DND-41 (cell line): ENCODE results near the gene ESR1.

Source experiments
- ATAC-seq: fragments of 200-7000 bp; cut with Tn5 transposase; 3 replicates; pipeline ENCODE4 v1.9.1; 2021; ENCODE audit warnings: low read depth; ENCODE audit not compliant: insufficient read depth
- DNase-seq: peaks from one replicate; pipeline ENCODE4 v3.0.0-alpha.2; 2020
- H2AFZ ChIP-seq: 2 replicates; pipeline ENCODE4 v1.6.0; 2012; ENCODE audit warnings: low read depth, low read length
- H3K27ac ChIP-seq: 2 replicates; pipeline ENCODE4 v1.5.1; 2012; ENCODE audit warnings: low read length, inconsistent platforms
- H3K27me3 ChIP-seq: fragments of 200-600 bp; sonication (generic); 2 replicates; pipeline ENCODE4 v1.6.0; 2012; ENCODE audit warnings: low read length, mild to moderate bottlenecking, inconsistent platforms; ENCODE audit not compliant: insufficient read depth, poor library complexity
- H3K36me3 ChIP-seq: 2 replicates; pipeline ENCODE4 v1.5.1; 2012; ENCODE audit warnings: low read length, inconsistent platforms; ENCODE audit not compliant: insufficient read depth
- H3K4me1 ChIP-seq: 2 replicates; pipeline ENCODE4 v1.5.1; 2012; ENCODE audit warnings: mild to moderate bottlenecking, low read length; ENCODE audit not compliant: insufficient read depth
- H3K4me2 ChIP-seq: 2 replicates; pipeline ENCODE4 v1.6.0; 2012; ENCODE audit warnings: mild to moderate bottlenecking, moderate library complexity, low read length, inconsistent platforms; ENCODE audit not compliant: insufficient read depth
- H3K4me3 ChIP-seq, 2 experiments: fragments of 200-600 bp in 1 of 2; shearing (Covaris generic) in 1 of 2; 2 replicates each; pipeline ENCODE4 v1.5.1; 2012 to 2016; ENCODE audit warnings: inconsistent platforms in 2 of 2, low read length in 2 of 2, mild to moderate bottlenecking in 2 of 2, low read depth in 1 of 2, moderate library complexity in 1 of 2
- H3K79me2 ChIP-seq: 2 replicates; pipeline ENCODE4 v1.6.0; 2012; ENCODE audit warnings: low read length, inconsistent platforms; ENCODE audit not compliant: insufficient read depth
- H3K9ac ChIP-seq: 2 replicates; pipeline ENCODE4 v1.6.0; 2012; ENCODE audit warnings: low read depth, mild to moderate bottlenecking, inconsistent platforms, low read length, moderate library complexity
- H3K9me3 ChIP-seq: 2 replicates; pipeline ENCODE4 v1.5.1; 2012; ENCODE audit warnings: low read length, moderate library complexity, mild to moderate bottlenecking, inconsistent platforms; ENCODE audit not compliant: insufficient read depth, severe bottlenecking
- H4K20me1 ChIP-seq: 2 replicates; pipeline ENCODE4 v1.6.0; 2012; ENCODE audit warnings: low read length; ENCODE audit not compliant: insufficient read depth
- EZH2 ChIP-seq: IDR thresholded peaks from 3 replicates; pipeline ENCODE4 v1.6.1; 2012; ENCODE audit warnings: borderline replicate concordance, low read depth, mild to moderate bottlenecking, moderate library complexity, low read length, inconsistent platforms; ENCODE audit not compliant: severe bottlenecking
- TF ChIP-seq, protein P1 (sequence below): IDR thresholded peaks from 2 replicates; pipeline ENCODE4 v1.5.1; 2012; ENCODE audit warnings: borderline replicate concordance, low read length, moderate library complexity, mild to moderate bottlenecking; ENCODE audit not compliant: poor library complexity, severe bottlenecking; ENCODE audit errors: extremely low read depth

ESR1 gene

DNA sequence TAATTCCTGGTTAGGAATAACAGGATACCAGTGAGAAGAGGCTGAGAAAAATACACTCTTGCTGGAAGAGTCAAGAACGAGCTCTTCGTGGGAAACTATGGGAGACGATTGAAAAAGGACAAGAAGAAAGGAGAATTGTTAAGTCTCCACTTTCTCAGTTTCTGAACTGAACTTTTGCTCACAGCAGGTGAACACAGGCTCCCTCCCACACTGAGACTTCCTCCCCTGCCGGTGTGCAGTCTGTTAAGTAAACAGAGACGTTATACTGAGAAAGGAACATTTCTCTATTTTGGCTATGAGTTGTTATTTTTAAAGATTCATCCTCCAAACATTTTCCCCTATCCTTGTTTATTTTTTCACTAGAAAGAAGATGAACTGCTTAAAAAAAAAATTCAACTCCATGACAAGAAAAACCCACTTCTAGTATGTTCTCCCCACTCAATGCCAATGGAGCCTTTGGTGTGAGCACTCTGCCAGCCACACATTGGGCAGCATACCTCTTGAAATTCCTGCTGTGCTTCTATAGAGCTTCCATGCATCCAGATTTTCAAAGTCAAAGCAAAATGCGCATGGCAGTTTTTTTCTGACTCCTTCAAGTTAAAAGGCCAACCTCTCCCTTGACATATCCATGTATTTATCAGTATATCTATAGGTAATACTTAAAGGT lies 250.5 kb downstream of the ESR1 start:
- no peak overlapping the region for H2AFZ ChIP-seq
- H3K4me3 ChIP-seq = no peak overlapping the region
- no peak overlapping the region for H3K27ac ChIP-seq
- no peaks in the 10 kb centered on the region for H3K9me3 ChIP-seq
- ATAC-seq = no peak
- no peaks in the 10 kb centered on the region for H3K36me3 ChIP-seq
- no peak overlapping the region for H3K4me2 ChIP-seq
- TF ChIP-seq, protein P1, sequence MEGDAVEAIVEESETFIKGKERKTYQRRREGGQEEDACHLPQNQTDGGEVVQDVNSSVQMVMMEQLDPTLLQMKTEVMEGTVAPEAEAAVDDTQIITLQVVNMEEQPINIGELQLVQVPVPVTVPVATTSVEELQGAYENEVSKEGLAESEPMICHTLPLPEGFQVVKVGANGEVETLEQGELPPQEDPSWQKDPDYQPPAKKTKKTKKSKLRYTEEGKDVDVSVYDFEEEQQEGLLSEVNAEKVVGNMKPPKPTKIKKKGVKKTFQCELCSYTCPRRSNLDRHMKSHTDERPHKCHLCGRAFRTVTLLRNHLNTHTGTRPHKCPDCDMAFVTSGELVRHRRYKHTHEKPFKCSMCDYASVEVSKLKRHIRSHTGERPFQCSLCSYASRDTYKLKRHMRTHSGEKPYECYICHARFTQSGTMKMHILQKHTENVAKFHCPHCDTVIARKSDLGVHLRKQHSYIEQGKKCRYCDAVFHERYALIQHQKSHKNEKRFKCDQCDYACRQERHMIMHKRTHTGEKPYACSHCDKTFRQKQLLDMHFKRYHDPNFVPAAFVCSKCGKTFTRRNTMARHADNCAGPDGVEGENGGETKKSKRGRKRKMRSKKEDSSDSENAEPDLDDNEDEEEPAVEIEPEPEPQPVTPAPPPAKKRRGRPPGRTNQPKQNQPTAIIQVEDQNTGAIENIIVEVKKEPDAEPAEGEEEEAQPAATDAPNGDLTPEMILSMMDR = no peak
- TF ChIP-seq EZH2 = no peak
- H3K4me1 ChIP-seq = no peaks in the 10 kb centered on the region
- no peak overlapping the region for H3K9ac ChIP-seq
- H3K79me2 ChIP-seq = no peaks in the 10 kb centered on the region
- H3K27me3 ChIP-seq = no peaks in the 10 kb centered on the region
- no peaks in the 10 kb centered on the region for H4K20me1 ChIP-seq
- no peak for DNase-seq

DNA sequence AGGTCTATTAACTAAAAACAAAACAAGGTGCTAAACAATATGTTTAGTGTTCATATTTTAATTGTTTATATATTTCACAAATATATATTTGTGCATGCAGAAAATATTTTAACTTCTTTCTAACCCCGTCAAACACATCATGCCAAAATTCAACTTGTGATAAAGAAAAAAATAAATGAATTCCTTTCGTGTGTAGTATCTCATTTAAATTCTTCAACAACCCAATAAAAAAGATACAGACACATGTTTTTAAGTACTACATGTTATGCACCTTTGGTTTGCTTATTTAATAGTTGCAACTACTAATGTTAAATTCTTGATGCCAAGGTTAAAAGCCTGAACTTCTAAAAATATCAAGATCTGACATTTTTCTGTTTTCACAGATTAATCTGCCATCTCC lies 252.4 kb downstream of the ESR1 start:
- H3K79me2 ChIP-seq = no peaks in the 10 kb centered on the region
- H3K9me3 ChIP-seq = no peaks in the 10 kb centered on the region
- H3K4me1 ChIP-seq = no peaks in the 10 kb centered on the region
- DNase-seq (no peak), ATAC-seq (no peak)
- H3K27me3 ChIP-seq = no peaks in the 10 kb centered on the region
- H2AFZ ChIP-seq = no peak overlapping the region
- no peak overlapping the region for H3K4me3 ChIP-seq
- no peak overlapping the region for H3K27ac ChIP-seq
- no peak overlapping the region for H3K9ac ChIP-seq
- TF ChIP-seq EZH2 = no peak
- TF ChIP-seq, protein P1 = no peak
- H3K36me3 ChIP-seq = no peaks in the 10 kb centered on the region
- no peak overlapping the region for H3K4me2 ChIP-seq
- no peaks in the 10 kb centered on the region for H4K20me1 ChIP-seq

DNA sequence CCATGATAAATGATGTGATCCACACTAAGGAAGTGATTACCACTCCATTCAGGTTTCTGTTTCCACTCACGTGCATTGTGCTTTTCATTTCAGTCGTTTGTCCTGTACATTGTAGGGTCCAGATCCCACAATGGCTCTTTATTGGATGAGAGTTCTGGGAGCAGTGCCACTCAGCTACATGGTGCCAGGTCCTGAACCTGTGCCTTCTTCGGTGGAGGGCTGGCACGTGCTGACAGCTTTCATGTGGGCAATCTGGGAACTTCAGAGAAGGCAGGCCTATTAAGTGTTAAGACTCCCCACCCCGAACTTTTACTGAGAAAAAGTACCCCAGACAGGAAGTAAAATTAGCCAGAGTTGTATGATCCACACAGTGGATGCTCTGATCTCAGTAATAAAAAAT lies 255.0 kb downstream of the ESR1 start:
- Histone ChIP-seq H3K4me1 (no peaks in the 10 kb centered on the region), H3K27me3 (no peaks in the 10 kb centered on the region), H3K9ac (no peak overlapping the region), H2AFZ (no peak overlapping the region), H4K20me1 (no peaks in the 10 kb centered on the region), H3K27ac (no peak overlapping the region), H3K36me3 (no peaks in the 10 kb centered on the region), H3K4me2 (no peak overlapping the region), H3K4me3 (no peak overlapping the region), H3K9me3 (no peaks in the 10 kb centered on the region), H3K79me2 (no peaks in the 10 kb centered on the region)
- TF ChIP-seq, protein P1 = no peak
- no peak for TF ChIP-seq EZH2
- DNase-seq (peak; percentile 33), ATAC-seq (peak; percentile 81)
